Spleen (tissue), 7 donors: ENCODE results near the gene CYP26A1.
A peak's percentile ranks its signal among the peaks of the same experiment; 100 is the strongest.

Experiments
- CTCF ChIP-seq, 11 experiments: fragments of 200-600 bp in 7 of 11; fragments of 450-650 bp in 4 of 11; sonication (generic) in 4 of 11; IDR thresholded peaks in 8 of 11; conservative IDR thresholded peaks in 3 of 11; 1 replicate in 7 of 11; 2 replicates in 4 of 11; pipeline versions ENCODE4 v1.4.0 to v1.8.0; 2016 to 2021; ENCODE audit warnings: antibody characterized with exemption in 11 of 11, inconsistent platforms in 4 of 11, mild to moderate bottlenecking in 1 of 11
- POLR2A ChIP-seq, 3 donors: fragments of 450-650 bp; IDR thresholded peaks; one replicate each; pipeline ENCODE4 v1.5.1; 2017; ENCODE audit warnings: antibody characterized with exemption in 3 of 3, mild to moderate bottlenecking in 1 of 3
- POLR2AphosphoS5 ChIP-seq, 3 donors: sonication (generic); formaldehyde crosslinking; IDR thresholded peaks; one replicate each; pipeline ENCODE4 v1.5.1; 2017; ENCODE audit warnings: antibody characterized with exemption in 3 of 3
- donor health status: DM: no; HTN: no; CAD: no; lungs with moderate emphysema.
- donor health status: DM: no; HTN: no; CAD: no.
- donor health status: DM: no; HTN: no; CAD: no.

- no peak for TF ChIP-seq CTCF (IDR thresholded peaks at IDR 0.05 in 8 of 11, conservative IDR thresholded peaks at IDR 0.05 in 3 of 11)
- TF ChIP-seq POLR2A (IDR thresholded peaks at IDR 0.05) = no peak
- peak in 2 of 3 donors; percentile 63 to 64 for TF ChIP-seq POLR2AphosphoS5 (IDR thresholded peaks at IDR 0.05)
Observed at GRCh38 chr10:93068411-93069244, 5.1 kb upstream of the CYP26A1 start.
